OCI-LY7 (cell line): ENCODE data around the gene LCE3D. TPM values are rescaled to one million over a fixed set of nuclear protein-coding genes. Genes with fewer than 3 reads are reported as not detected.

Experiments
- Bru-seq: library from RNA; stranded (reverse); fragments of 400-500 nt; gene quantifications from one replicate; lab custom pipeline; 2021; lab: Mats Ljungman, UMichigan
- BruChase-seq, 2 experiments: library from RNA; stranded (reverse); fragments of 400-500 nt; gene quantifications; one replicate each; lab custom pipeline; 2021; lab: Mats Ljungman, UMichigan
- BruUV-seq: library from RNA; stranded (reverse); fragments of 400-500 nt; replicated peaks from 2 replicates; lab custom pipeline; 2021; lab: Mats Ljungman, UMichigan
- CTCF ChIA-PET: fragments of 300-600 bp; sonication (Branson Sonifier 250); formaldehyde crosslinking; loops from one replicate; lab custom pipeline; 2022; ENCODE audit warnings: antibody characterized with exemption; ENCODE audit not compliant: unreplicated experiment; lab: Charles Lee
- POLR2A ChIA-PET: fragments of 300-600 bp; sonication (Branson Sonifier 250); formaldehyde crosslinking; loops from one replicate; lab custom pipeline; 2022; ENCODE audit warnings: antibody characterized with exemption; lab: Charles Lee
- DNase-seq: peaks from one replicate; pipeline ENCODE4 v3.0.0-alpha.2; 2015; ENCODE audit warnings: low spot score
- H2AFZ ChIP-seq: fragments of 200-600 bp; sonication (generic), shearing (Covaris generic); 2 replicates; pipeline ENCODE4 v1.6.1; 2014; ENCODE audit warnings: mild to moderate bottlenecking, antibody characterized with exemption, low read length, moderate library complexity
- H3K27ac ChIP-seq: fragments of 200-600 bp; sonication (generic); 2 replicates; pipeline ENCODE4 v1.5.1; 2014; ENCODE audit warnings: mixed run types, low read depth, mild to moderate bottlenecking, moderate library complexity, low read length, inconsistent platforms; ENCODE audit not compliant: poor library complexity, severe bottlenecking
- H3K36me3 ChIP-seq: fragments of 200-600 bp; sonication (generic); 2 replicates; pipeline ENCODE4 v1.6.1; 2014; ENCODE audit warnings: mild to moderate bottlenecking, antibody characterized with exemption, low read length, moderate library complexity, mixed read lengths; ENCODE audit not compliant: insufficient read depth
- H3K4me1 ChIP-seq: fragments of 200-600 bp; sonication (generic); 2 replicates; pipeline ENCODE4 v1.5.1; 2014; ENCODE audit warnings: mild to moderate bottlenecking, low read length; ENCODE audit not compliant: insufficient read depth, poor library complexity, severe bottlenecking
- H3K4me2 ChIP-seq: fragments of 200-600 bp; sonication (generic); 2 replicates; pipeline ENCODE4 v1.6.1; 2014; ENCODE audit warnings: mild to moderate bottlenecking, low read length
- H3K4me3 ChIP-seq: fragments of 200-600 bp; sonication (generic); 2 replicates; pipeline ENCODE4 v1.5.1; 2014; ENCODE audit warnings: mild to moderate bottlenecking, low read depth, low read length; ENCODE audit not compliant: poor library complexity, severe bottlenecking
- H3K79me2 ChIP-seq: fragments of 200-600 bp; sonication (generic); 2 replicates; pipeline ENCODE4 v1.6.1; 2016; ENCODE audit warnings: low read depth, mild to moderate bottlenecking, low read length, moderate library complexity, mixed read lengths; ENCODE audit not compliant: insufficient read depth
- H3K9me2 ChIP-seq: fragments of 200-600 bp; sonication (generic); 2 replicates; pipeline ENCODE4 v1.6.1; 2016; ENCODE audit warnings: mild to moderate bottlenecking, low read length, mixed read lengths; ENCODE audit not compliant: insufficient read depth
- H3K9me3 ChIP-seq: fragments of 200-600 bp; sonication (generic); 2 replicates; pipeline ENCODE4 v1.6.1; 2014; ENCODE audit warnings: mild to moderate bottlenecking, mixed run types, low read length, mixed read lengths
- H4K20me1 ChIP-seq: fragments of 200-600 bp; sonication (generic); 2 replicates; pipeline ENCODE4 v1.6.1; 2014; ENCODE audit warnings: mild to moderate bottlenecking, antibody characterized with exemption, low read length, moderate library complexity, mixed read lengths; ENCODE audit not compliant: insufficient read depth
- CTCF ChIP-seq: fragments of 200-600 bp; sonication (generic); conservative IDR thresholded peaks from 2 replicates; pipeline ENCODE4 v1.5.1; 2014; ENCODE audit warnings: mild to moderate bottlenecking, antibody characterized with exemption, low read length, moderate library complexity, mixed read lengths
- EZH2phosphoT487 ChIP-seq: fragments of 200-600 bp; sonication (generic); IDR thresholded peaks from 2 replicates; pipeline ENCODE4 v1.6.1; 2018; ENCODE audit warnings: low read depth, borderline replicate concordance, mild to moderate bottlenecking, mixed run types, antibody characterized with exemption, low read length, moderate library complexity, mixed read lengths
- intact Hi-C: fragments of 100-400 bp; cut with micrococcal nuclease; formaldehyde crosslinking; loops from one replicate; pipeline ENCODE4 v1.10.0; 2022; ENCODE audit not compliant: unreplicated experiment
- long read RNA-seq: library from polyadenylated mRNA; stranded (forward); transcript quantifications from one replicate; pipeline ENCODE4 v2.0.0, GENCODE V29; 2022
- total RNA-seq, 2 experiments: library from RNA; depleted of rRNA in 1 of 2; stranded (reverse); fragments of >200 nt in 1 of 2; shearing (Covaris generic) in 1 of 2; gene quantifications; 2 replicates each; pipeline ENCODE4 v1.2.3, GENCODE V29; 2014 to 2022

LCE3D gene, protein sequence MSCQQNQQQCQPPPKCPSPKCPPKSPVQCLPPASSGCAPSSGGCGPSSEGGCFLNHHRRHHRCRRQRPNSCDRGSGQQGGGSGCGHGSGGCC
- not detected in 2 replicates for total RNA-seq (2014; rRNA removed; shearing (Covaris generic))
- total RNA-seq (2022), result not detected in 2 replicates
- not detected for Bru-seq, nascent RNA
- BruChase-seq, experiment 1, labeled RNA remaining after a 6-hour chase, result not detected
- not detected for BruChase-seq, experiment 2, labeled RNA remaining after a 2-hour chase
- long read RNA-seq, result 0 reads

- Histone ChIP-seq H3K4me3 (no peak within 1 kb of the TSS), H3K36me3 (no peaks in the 10 kb centered on the region), H3K4me2 (no peak within 1 kb of the TSS), H3K9me3 (no peaks in the 10 kb centered on the region), H4K20me1 (no peaks in the 10 kb centered on the region), H2AFZ (no peak within 1 kb of the TSS), H3K4me1 (no peaks in the 10 kb centered on the region), H3K79me2 (no peaks in the 10 kb centered on the region), H3K27ac (no peak within 1 kb of the TSS), H3K9me2 (no peaks in the 10 kb centered on the region)
- BruUV-seq, result no TSS peak
- CTCF ChIA-PET, result no interaction called here
- intact Hi-C loops, result no loop called here
- POLR2A ChIA-PET, result interaction anchor here (0.6 kb wide), 1 partner anchor 666 kb away, joined by 4 read pairs; no protein-coding TSS in a partner anchor
- DNase-seq, result no peak
- TF ChIP-seq CTCF (no peak), EZH2phosphoT487 (no peak)
These were observed at the start of gene LCE3D for GRCh38 chr1:152580433-152580832. LCE3D (minus strand) TSS chr1:152580516; CDS start chr1:152579936, 580 bp downstream.

- no peak overlapping the region for H2AFZ ChIP-seq
- no peaks in the 10 kb centered on the region for H3K9me3 ChIP-seq
- no peak overlapping the region for H3K27ac ChIP-seq
- H3K4me1 ChIP-seq, result no peaks in the 10 kb centered on the region
- no peak for DNase-seq
- H3K4me3 ChIP-seq, result no peak overlapping the region
- H4K20me1 ChIP-seq, result no peaks in the 10 kb centered on the region
- no TSS peak for BruUV-seq
- POLR2A ChIA-PET, result no interaction called here
- intact Hi-C loops, result no loop called here
- H3K4me2 ChIP-seq, result no peak overlapping the region
- H3K36me3 ChIP-seq, result no peaks in the 10 kb centered on the region
- H3K9me2 ChIP-seq, result no peaks in the 10 kb centered on the region
- CTCF ChIA-PET, result no interaction called here
- TF ChIP-seq CTCF, result no peak
- TF ChIP-seq EZH2phosphoT487, result no peak
- H3K79me2 ChIP-seq, result no peaks in the 10 kb centered on the region
These were observed 46.4 kb upstream of the LCE3D start for GRCh38 chr1:152626744-152627143.

DNA sequence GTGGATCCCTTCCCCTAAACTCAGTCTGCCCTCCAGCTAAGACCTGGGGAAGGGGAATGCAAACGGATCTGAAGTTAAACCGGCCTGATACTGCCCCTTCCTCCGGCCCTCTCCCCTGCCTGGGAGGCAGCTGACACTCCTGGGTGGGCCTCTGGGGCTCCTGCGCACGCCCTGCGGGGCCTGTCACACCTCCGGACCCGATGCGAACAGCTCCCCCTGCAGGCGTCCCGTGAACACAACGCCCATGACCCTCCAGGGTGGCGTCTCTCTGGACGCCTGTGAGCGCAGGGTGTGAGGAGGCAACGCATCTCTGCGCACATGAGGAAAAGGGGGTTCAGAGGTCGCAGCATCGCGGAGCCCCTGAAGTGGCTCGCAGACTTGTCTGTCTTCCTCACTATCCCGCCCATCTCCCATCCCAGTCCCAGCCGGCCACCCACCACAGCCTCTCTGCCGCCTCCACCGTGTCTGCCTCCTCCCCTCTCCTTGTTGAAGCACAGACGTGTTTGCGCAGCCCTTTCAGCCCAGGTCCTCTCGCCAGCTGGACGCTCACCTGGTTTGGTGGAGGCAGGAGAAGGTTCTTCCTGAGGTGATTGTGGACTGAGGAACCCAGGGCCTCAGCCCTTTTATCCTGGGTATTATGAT, 43.0 kb upstream of the LCE3D start:
- H3K79me2 ChIP-seq, result no peaks in the 10 kb centered on the region
- no peak overlapping the region for H3K27ac ChIP-seq
- H3K36me3 ChIP-seq, result no peaks in the 10 kb centered on the region
- no peak overlapping the region for H3K4me3 ChIP-seq
- no peak overlapping the region for H2AFZ ChIP-seq
- DNase-seq, result peak; percentile 3
- BruUV-seq, result no TSS peak
- peaks cover 4% of the 10 kb centered on the region; the same call in 1 of the 2 replicates for H3K9me3 ChIP-seq
- ChIA-PET POLR2A (no interaction called here), CTCF (no interaction called here)
- intact Hi-C loops, result no loop called here
- TF ChIP-seq CTCF (peak; percentile 58), EZH2phosphoT487 (no peak)
- H4K20me1 ChIP-seq, result no peaks in the 10 kb centered on the region
- H3K9me2 ChIP-seq, result no peaks in the 10 kb centered on the region
- no peak overlapping the region for H3K4me2 ChIP-seq
- H3K4me1 ChIP-seq, result no peaks in the 10 kb centered on the region
